Muscle layer of colon (tissue), 2 donors: ENCODE data around the gene HRC.

Experiments used
- H3K27ac ChIP-seq: one replicate; pipeline ENCODE4 v1.7.0; 2013; ENCODE audit warnings: low read depth, mild to moderate bottlenecking, low read length, moderate library complexity
- H3K27me3 ChIP-seq, 2 donors: one replicate each; pipeline ENCODE4 v1.7.0; 2013; ENCODE audit warnings: low read length in 2 of 2, mild to moderate bottlenecking in 2 of 2; ENCODE audit not compliant: insufficient read depth in 2 of 2, control insufficient read depth in 1 of 2
- H3K36me3 ChIP-seq: one replicate; pipeline ENCODE4 v1.7.0; 2013; ENCODE audit warnings: mild to moderate bottlenecking, low read length; ENCODE audit not compliant: insufficient read depth
- H3K4me1 ChIP-seq: one replicate; pipeline ENCODE4 v1.7.0; 2013; ENCODE audit warnings: mild to moderate bottlenecking, low read length; ENCODE audit not compliant: insufficient read depth
- H3K4me3 ChIP-seq, 2 donors: one replicate each; pipeline ENCODE4 v1.7.0; 2013; ENCODE audit warnings: low read length in 2 of 2, low read depth in 1 of 2, mild to moderate bottlenecking in 1 of 2, moderate library complexity in 1 of 2
- H3K9ac ChIP-seq: one replicate; pipeline ENCODE4 v1.7.0; 2013; ENCODE audit warnings: low read length
- H3K9me3 ChIP-seq: one replicate; pipeline ENCODE4 v1.7.0; 2013; ENCODE audit warnings: mild to moderate bottlenecking, low read length
- donor health status: abdominal sarcoma.
- donor health status: Adenocarcinoma of cecum.

Gene HRC

GRCh38 chr19:49155005-49155819 lies at the start of gene HRC:
TSS of gene HRC (minus strand) at chr19:49155396. CDS start at chr19:49155237, 159 bp downstream.
- H3K9me3 ChIP-seq, result no peaks in the 10 kb centered on the region
- no peak within 1 kb of the TSS for H3K9ac ChIP-seq
- H3K36me3 ChIP-seq, result no peaks in the 10 kb centered on the region
- no peak within 1 kb of the TSS for H3K27ac ChIP-seq
- no peaks in the 10 kb centered on the region for H3K27me3 ChIP-seq
- no peak within 1 kb of the TSS for H3K4me3 ChIP-seq
- peaks cover 12% of the 10 kb centered on the region for H3K4me1 ChIP-seq

- no peaks in the 10 kb centered on the region for H3K4me1 ChIP-seq
- H3K4me3 ChIP-seq, result no peak overlapping the region
- no peak overlapping the region for H3K9ac ChIP-seq
- H3K27ac ChIP-seq, result no peak overlapping the region
- H3K36me3 ChIP-seq, result peaks cover 15% of the 10 kb centered on the region
- H3K9me3 ChIP-seq, result no peaks in the 10 kb centered on the region
- no peaks in the 10 kb centered on the region for H3K27me3 ChIP-seq
These were observed 45.8 kb upstream of the HRC start for GRCh38 chr19:49201042-49201441.

DNA sequence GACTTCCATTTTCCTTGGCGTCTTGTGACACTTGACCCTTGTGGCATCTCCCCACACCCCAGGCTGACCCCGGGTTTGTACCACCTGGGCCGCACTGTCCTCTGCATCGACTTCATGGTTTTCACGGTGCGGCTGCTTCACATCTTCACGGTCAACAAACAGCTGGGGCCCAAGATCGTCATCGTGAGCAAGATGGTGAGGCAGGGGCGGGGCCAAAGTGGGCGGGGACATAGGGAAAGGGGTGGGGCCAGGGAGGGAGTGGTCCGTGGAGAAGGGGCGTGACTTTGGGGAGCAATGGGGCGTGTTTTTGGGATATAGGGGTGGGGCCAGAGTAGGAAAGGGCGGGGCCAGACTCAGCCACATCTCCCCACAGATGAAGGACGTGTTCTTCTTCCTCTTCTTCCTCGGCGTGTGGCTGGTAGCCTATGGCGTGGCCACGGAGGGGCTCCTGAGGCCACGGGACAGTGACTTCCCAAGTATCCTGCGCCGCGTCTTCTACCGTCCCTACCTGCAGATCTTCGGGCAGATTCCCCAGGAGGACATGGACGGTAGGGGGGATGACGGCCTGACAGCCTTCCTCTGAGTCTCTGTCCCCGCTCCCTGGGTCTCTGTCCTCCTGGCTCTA lies 45.2 kb upstream of the HRC start:
- Histone ChIP-seq H3K9me3 (no peaks in the 10 kb centered on the region), H3K27me3 (no peaks in the 10 kb centered on the region), H3K9ac (no peak overlapping the region), H3K36me3 (peaks cover 15% of the 10 kb centered on the region), H3K4me3 (no peak overlapping the region), H3K27ac (no peak overlapping the region), H3K4me1 (no peaks in the 10 kb centered on the region)

DNA sequence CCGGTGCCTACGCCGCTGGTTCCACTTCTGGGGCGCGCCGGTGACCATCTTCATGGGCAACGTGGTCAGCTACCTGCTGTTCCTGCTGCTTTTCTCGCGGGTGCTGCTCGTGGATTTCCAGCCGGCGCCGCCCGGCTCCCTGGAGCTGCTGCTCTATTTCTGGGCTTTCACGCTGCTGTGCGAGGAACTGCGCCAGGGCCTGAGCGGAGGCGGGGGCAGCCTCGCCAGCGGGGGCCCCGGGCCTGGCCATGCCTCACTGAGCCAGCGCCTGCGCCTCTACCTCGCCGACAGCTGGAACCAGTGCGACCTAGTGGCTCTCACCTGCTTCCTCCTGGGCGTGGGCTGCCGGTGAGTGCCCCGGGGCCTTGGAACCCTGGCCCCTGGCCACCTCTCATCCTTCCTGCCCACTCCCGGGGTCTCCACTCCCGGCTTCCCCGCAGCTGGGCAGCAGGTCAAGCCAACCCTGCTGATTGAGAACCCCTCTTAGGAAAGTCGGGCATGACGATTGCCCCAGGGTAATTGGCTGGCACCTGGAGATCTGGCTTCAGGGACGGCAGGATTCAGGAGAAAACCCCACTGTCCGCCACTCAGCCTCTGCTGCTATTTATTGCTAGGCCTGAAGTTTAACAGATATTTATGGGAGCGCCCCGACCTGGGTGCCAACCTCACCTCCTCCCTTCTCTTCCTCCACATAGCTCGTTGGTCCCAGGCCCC lies 41.5 kb upstream of the HRC start:
- peak overlapping the region; percentile 12 for H3K27ac ChIP-seq
- H3K9ac ChIP-seq, result no peak overlapping the region

DNA sequence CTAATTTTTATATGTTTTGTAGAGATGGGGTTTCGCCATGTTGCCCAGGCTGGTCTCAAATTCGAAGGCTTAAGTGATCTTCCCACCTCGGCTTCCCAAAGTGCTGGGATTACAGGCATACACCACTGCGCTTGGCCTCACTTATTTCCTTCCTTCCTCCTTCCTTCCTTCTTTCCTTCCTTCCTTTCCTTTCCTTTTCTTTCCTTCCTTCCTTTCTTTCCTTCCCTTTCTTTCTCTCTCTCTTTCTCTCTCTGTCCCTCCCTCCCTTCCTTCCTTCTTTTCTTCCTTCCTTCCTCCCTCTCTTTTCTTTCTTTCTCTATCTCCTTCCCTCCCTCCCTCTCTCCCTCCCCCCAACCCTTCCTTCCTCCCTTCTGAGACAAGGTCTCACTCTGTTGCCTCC lies 39.2 kb upstream of the HRC start:
- Histone ChIP-seq H3K9me3 (no peaks in the 10 kb centered on the region), H3K27ac (no peak overlapping the region), H3K27me3 (no peaks in the 10 kb centered on the region), H3K36me3 (peaks cover 8% of the 10 kb centered on the region), H3K4me1 (no peaks in the 10 kb centered on the region), H3K9ac (no peak overlapping the region), H3K4me3 (no peak overlapping the region)

More for the DNA sequence above, 41.5 kb upstream of the HRC start:
- H3K36me3 ChIP-seq, result peaks cover 2% of the 10 kb centered on the region
- H3K4me3 ChIP-seq, result no peak overlapping the region
- H3K27me3 ChIP-seq, result no peaks in the 10 kb centered on the region
- no peaks in the 10 kb centered on the region for H3K4me1 ChIP-seq
- H3K9me3 ChIP-seq, result no peaks in the 10 kb centered on the region

DNA sequence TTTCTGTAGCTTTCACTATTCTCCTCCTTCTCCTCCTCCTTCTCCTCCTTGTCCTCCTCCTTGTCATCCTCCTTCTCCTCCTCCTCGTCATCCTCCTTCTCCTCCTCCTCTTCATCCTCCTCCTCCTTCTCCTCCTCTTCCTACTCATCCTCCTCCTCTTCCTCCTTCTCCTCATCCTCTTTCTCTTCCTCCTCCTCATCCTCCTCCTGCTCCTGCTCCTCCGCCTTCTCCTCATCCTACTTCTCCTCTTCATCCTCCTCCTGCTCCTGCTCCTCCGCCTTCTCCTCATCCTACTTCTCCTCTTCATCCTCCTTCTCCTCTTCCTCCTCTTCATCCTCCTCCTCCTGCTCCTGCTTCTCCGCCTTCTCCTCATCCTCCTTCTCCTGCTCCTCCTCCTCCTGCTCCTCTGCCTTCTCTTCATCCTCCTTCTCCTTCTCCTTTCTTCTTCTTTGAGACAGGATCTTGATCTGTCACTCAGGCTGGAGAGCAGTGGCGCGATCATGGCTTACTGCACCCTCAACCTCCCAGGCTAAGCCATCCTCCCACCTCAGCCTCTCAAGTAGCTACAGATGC lies 38.7 kb upstream of the HRC start:
- Histone ChIP-seq H3K4me3 (no peak overlapping the region), H3K36me3 (peaks cover 12% of the 10 kb centered on the region), H3K4me1 (no peaks in the 10 kb centered on the region), H3K27ac (no peak overlapping the region), H3K9me3 (no peaks in the 10 kb centered on the region), H3K9ac (no peak overlapping the region), H3K27me3 (no peaks in the 10 kb centered on the region)

DNA sequence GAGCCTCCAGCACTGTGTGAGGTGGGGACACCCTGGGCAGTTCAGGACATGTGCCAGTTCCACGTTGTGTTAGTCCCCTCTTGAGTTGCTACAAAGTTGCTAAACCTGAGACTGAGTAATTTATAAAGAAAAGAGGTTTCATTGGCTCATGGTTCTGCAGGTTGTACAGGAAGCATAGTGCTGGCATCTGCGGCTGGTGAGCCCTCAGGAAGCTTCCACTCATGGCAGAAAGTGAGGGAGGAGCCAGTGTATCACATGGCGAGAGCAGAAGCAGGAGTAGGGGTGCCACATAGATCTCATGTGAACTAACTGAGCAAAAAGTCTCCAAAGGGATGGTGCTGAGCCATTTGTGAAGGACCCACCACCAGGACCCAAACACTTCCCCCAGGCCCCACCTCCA lies 35.6 kb upstream of the HRC start:
- H3K4me1 ChIP-seq, result no peaks in the 10 kb centered on the region
- H3K4me3 ChIP-seq, result no peak overlapping the region
- H3K27me3 ChIP-seq, result no peaks in the 10 kb centered on the region
- H3K36me3 ChIP-seq, result peaks cover 19% of the 10 kb centered on the region
- H3K9ac ChIP-seq, result no peak overlapping the region
- H3K9me3 ChIP-seq, result no peaks in the 10 kb centered on the region
- H3K27ac ChIP-seq, result no peak overlapping the region

- Histone ChIP-seq H3K9ac (no peak overlapping the region), H3K36me3 (peaks cover 19% of the 10 kb centered on the region)
These were observed 34.1 kb upstream of the HRC start for GRCh38 chr19:49189259-49189658.

GRCh38 chr19:49188626-49189200 lies 33.5 kb upstream of the HRC start:
- Histone ChIP-seq H3K4me3 (no peak overlapping the region), H3K9ac (no peak overlapping the region), H3K9me3 (no peaks in the 10 kb centered on the region), H3K27ac (no peak overlapping the region), H3K27me3 (no peaks in the 10 kb centered on the region), H3K4me1 (no peaks in the 10 kb centered on the region), H3K36me3 (peaks cover 19% of the 10 kb centered on the region)

More at GRCh38 chr19:49189259-49189658, 34.1 kb upstream of the HRC start:
- Histone ChIP-seq H3K4me1 (no peaks in the 10 kb centered on the region), H3K27ac (no peak overlapping the region), H3K9me3 (no peaks in the 10 kb centered on the region), H3K4me3 (no peak overlapping the region), H3K27me3 (no peaks in the 10 kb centered on the region)

GRCh38 chr19:49186108-49186507 lies 30.9 kb upstream of the HRC start:
- H3K36me3 ChIP-seq, result peaks cover 19% of the 10 kb centered on the region
- H3K4me3 ChIP-seq, result no peak overlapping the region
- H3K27me3 ChIP-seq, result no peaks in the 10 kb centered on the region
- H3K9ac ChIP-seq, result no peak overlapping the region
- no peaks in the 10 kb centered on the region for H3K9me3 ChIP-seq
- no peaks in the 10 kb centered on the region for H3K4me1 ChIP-seq
- H3K27ac ChIP-seq, result no peak overlapping the region

- no peak overlapping the region for H3K27ac ChIP-seq
- H3K9ac ChIP-seq, result no peak overlapping the region
- no peaks in the 10 kb centered on the region for H3K9me3 ChIP-seq
- H3K36me3 ChIP-seq, result peaks cover 3% of the 10 kb centered on the region
- no peaks in the 10 kb centered on the region for H3K27me3 ChIP-seq
- no peaks in the 10 kb centered on the region for H3K4me1 ChIP-seq
- H3K4me3 ChIP-seq, result no peak overlapping the region
These were observed 27.7 kb upstream of the HRC start for GRCh38 chr19:49182848-49183375.
